K562 (cell line): ENCODE data around the gene GPX7. TPM values are rescaled to one million over a fixed set of nuclear protein-coding genes. Genes with fewer than 3 reads are reported as not detected.

Experiments
- ATAC-seq: fragments of 200-7000 bp; cut with Tn5 transposase; 3 replicates; pipeline ENCODE4 v1.9.1; 2020; ENCODE audit warnings: moderate library complexity
- BruUV-seq: library from RNA; stranded (reverse); fragments of 400-500 nt; replicated peaks from 2 replicates; lab custom pipeline; 2021; lab: Mats Ljungman, UMichigan
- CTCF ChIA-PET: fragments of 300-600 bp; formaldehyde crosslinking; extraction: SDS; loops from one replicate; lab custom pipeline; 2021; ENCODE audit warnings: low intra/inter-chr PET ratio; lab: Yijun Ruan, JAX
- POLR2A ChIA-PET: fragments of 300-600, 350-650 bp; sonication (Branson Sonifier 250); formaldehyde crosslinking; extraction: SDS; loops from one replicate; lab custom pipeline; 2021; ENCODE audit warnings: antibody characterized with exemption, inconsistent platforms; lab: Yijun Ruan, JAX
- DNase-seq, 4 experiments: peaks; one replicate each; pipeline versions ENCODE4 v3.0.0 to v3.0.0-alpha.2; 2011 to 2018; ENCODE audit warnings: low spot score in 3 of 4, mixed read lengths in 3 of 4; ENCODE audit errors: extremely low read depth in 1 of 4
- FAIRE-seq: peaks from 2 replicates; lab custom pipeline; 2011; peaks lifted over from hg19 to GRCh38; lab: Jason Lieb, UNC
- H2AFZ ChIP-seq: 2 replicates; pipeline ENCODE4 v1.6.0; 2011; ENCODE audit warnings: low read depth, low read length, control low read depth, inconsistent platforms
- H3K27ac ChIP-seq: fragments of 200-600 bp; 3 replicates; pipeline ENCODE4 v1.8.0; 2011; ENCODE audit warnings: low read depth, mild to moderate bottlenecking, control low read depth, inconsistent platforms, low read length, moderate library complexity, mixed read lengths; ENCODE audit errors: extremely low read depth
- H3K27me3 ChIP-seq, 2 experiments: fragments of 300-600 bp in 1 of 2; 2 replicates in 1 of 2; 3 replicates in 1 of 2; pipeline versions ENCODE4 v1.6.0 to v1.8.0; 2011; ENCODE audit warnings: inconsistent platforms in 2 of 2, low read length in 2 of 2, mild to moderate bottlenecking in 1 of 2, mixed read lengths in 1 of 2, moderate library complexity in 1 of 2; ENCODE audit not compliant: control insufficient read depth in 2 of 2, insufficient read depth in 2 of 2
- H3K36me3 ChIP-seq: fragments of 300-600 bp; 3 replicates; pipeline ENCODE4 v1.8.0; 2011; ENCODE audit warnings: mild to moderate bottlenecking, low read length, inconsistent platforms; ENCODE audit not compliant: control insufficient read depth, insufficient read depth
- H3K4me1 ChIP-seq, 2 experiments: fragments of 200-600 bp in 1 of 2; replicated peaks in 1 of 2; 2 replicates in 1 of 2; 3 replicates in 1 of 2; pipeline versions ENCODE4 v1.5.1 to v1.8.0; 2011; ENCODE audit warnings: inconsistent platforms in 2 of 2, low read length in 2 of 2, mild to moderate bottlenecking in 1 of 2, mixed read lengths in 1 of 2, moderate library complexity in 1 of 2; ENCODE audit not compliant: control insufficient read depth in 2 of 2, insufficient read depth in 2 of 2
- H3K4me2 ChIP-seq: 2 replicates; pipeline ENCODE4 v1.6.1; 2011; ENCODE audit warnings: low read length, control low read depth, inconsistent platforms, mixed read lengths; ENCODE audit not compliant: insufficient read depth
- H3K4me3 ChIP-seq: fragments of 200-600 bp; sonication (generic), shearing (Covaris generic); 2 replicates; pipeline ENCODE4 v1.5.1; 2016; ENCODE audit warnings: control low read depth, inconsistent platforms
- H3K79me2 ChIP-seq: fragments of 200-600 bp; 3 replicates; pipeline ENCODE4 v1.8.0; 2011; ENCODE audit warnings: low read length, inconsistent platforms; ENCODE audit not compliant: control insufficient read depth, insufficient read depth
- H3K9ac ChIP-seq, 2 experiments: 2 replicates each; pipeline versions ENCODE4 v1.6.0 to v1.6.1; 2011; ENCODE audit warnings: low read depth in 2 of 2, low read length in 2 of 2, control low read depth in 1 of 2, inconsistent platforms in 1 of 2, mild to moderate bottlenecking in 1 of 2, mixed read lengths in 1 of 2; ENCODE audit not compliant: insufficient read depth in 1 of 2
- H3K9me1 ChIP-seq: one replicate; pipeline ENCODE4 v1.6.0; 2011; ENCODE audit warnings: inconsistent platforms, mild to moderate bottlenecking, low read length, moderate library complexity; ENCODE audit not compliant: control insufficient read depth, insufficient read depth
- H3K9me3 ChIP-seq: replicated peaks from 2 replicates; pipeline ENCODE4 v1.5.1; 2011; ENCODE audit warnings: low read depth, low read length, inconsistent platforms; ENCODE audit not compliant: control insufficient read depth, insufficient read depth
- H4K20me1 ChIP-seq: replicated peaks from 2 replicates; pipeline ENCODE4 v1.6.1; 2011; ENCODE audit warnings: low read length, inconsistent platforms, mixed read lengths; ENCODE audit not compliant: control insufficient read depth, insufficient read depth
- EWSR1 ChIP-seq: fragments of 450-650 bp; IDR thresholded peaks from 2 replicates; pipeline ENCODE4 v1.6.1; 2018; ENCODE audit warnings: borderline replicate concordance, mild to moderate bottlenecking, low read depth, moderate library complexity; ENCODE audit not compliant: partially characterized antibody
- FOXA3 ChIP-seq, 2 experiments: fragments of 450-650 bp in 1 of 2; sonication (generic) in 1 of 2; formaldehyde crosslinking; IDR thresholded peaks in 1 of 2; conservative IDR thresholded peaks in 1 of 2; 2 replicates each; pipeline versions ENCODE4 v1.4.0 to v1.8.0; 2020 to 2022; ENCODE audit warnings: mild to moderate bottlenecking in 2 of 2, missing genetic modification reagents in 1 of 2
- HSF4 ChIP-seq: fragments of 250-450 bp; sonication (Bioruptor Pico); IDR thresholded peaks from 2 replicates; pipeline ENCODE4 v2.1.2; 2022; ENCODE audit warnings: mild to moderate bottlenecking, moderate library complexity, borderline replicate concordance
- NONO ChIP-seq, 2 experiments: fragments of 200-400 bp in 1 of 2; fragments of 450-650 bp in 1 of 2; formaldehyde crosslinking in 1 of 2; IDR thresholded peaks; 2 replicates each; pipeline ENCODE4 v1.6.1; 2017; ENCODE audit warnings: low read depth in 2 of 2, mild to moderate bottlenecking in 2 of 2, moderate library complexity in 2 of 2, low read length in 1 of 2
- PRMT5 ChIP-seq: sonication (generic); formaldehyde crosslinking; IDR thresholded peaks from 2 replicates; pipeline ENCODE4 v1.5.0; 2020; ENCODE audit warnings: missing genetic modification reagents
- RNF2 ChIP-seq: sonication (generic); IDR thresholded peaks from 2 replicates; pipeline ENCODE4 v1.6.1; 2016
- SMAD3 ChIP-seq: fragments of 450-650 bp; formaldehyde crosslinking; conservative IDR thresholded peaks from 2 replicates; pipeline ENCODE4 v1.4.0; 2020; ENCODE audit warnings: mild to moderate bottlenecking
- SMAD4 ChIP-seq: fragments of 250-450 bp; sonication (Bioruptor Pico); conservative IDR thresholded peaks from 2 replicates; pipeline ENCODE4 v1.8.0; 2021; ENCODE audit warnings: inconsistent platforms, mild to moderate bottlenecking, moderate library complexity
- TAF9B ChIP-seq: fragments of 450-650 bp; IDR thresholded peaks from 2 replicates; pipeline ENCODE4 v1.6.1; 2018; ENCODE audit warnings: mild to moderate bottlenecking; ENCODE audit not compliant: partially characterized antibody
- ZNF134 ChIP-seq: fragments of 250-450 bp; sonication (Bioruptor Pico); conservative IDR thresholded peaks from 2 replicates; pipeline ENCODE4 v1.4.0; 2020
- ZNF23 ChIP-seq: fragments of 250-450 bp; sonication (Bioruptor Pico); IDR thresholded peaks from 2 replicates; pipeline ENCODE4 v1.4.0; 2020; ENCODE audit warnings: mild to moderate bottlenecking
- WGBS: fragments of 100-300 bp; shearing (Covaris generic); methylation state at CpG from one replicate; pipeline ENCODE4 v1.1.6; 2016; ENCODE audit warnings: low coverage, mixed read lengths; ENCODE audit not compliant: insufficient coverage; ENCODE audit errors: missing lambda C conversion rate; 5-methylcytosine and 5-hydroxymethylcytosine counted together
- in situ Hi-C: fragments of 300-500 bp; cut with MboI; formaldehyde crosslinking; loops from 4 replicates; pipeline ENCODE4 v1.15.0; 2018; ENCODE audit warnings: inconsistent platforms, mixed read lengths
- intact Hi-C: fragments of 100-400 bp; cut with micrococcal nuclease; formaldehyde crosslinking; loops from 2 replicates; pipeline ENCODE4 v1.14.2; 2022
- polyA plus RNA-seq, 8 experiments: library from polyadenylated mRNA; depleted of rRNA in 4 of 8; stranded (reverse) in 5 of 8; unstranded in 3 of 8; fragments of >200 nt; fragmentation: Nextera tagmentation in 2 of 8; fragmentation: Illumina TruSeq in 1 of 8; extraction: Ambion mirVana in 2 of 8; extraction: Trizol in 1 of 8; gene quantifications; 2 replicates each; pipeline versions ENCODE4 v1.2.1 to v1.2.3, GENCODE V29; 2011 to 2014; ENCODE audit warnings: inconsistent platforms in 1 of 8, missing spikeins in 1 of 8
- total RNA-seq, 7 experiments: library from RNA; depleted of rRNA in 6 of 7; stranded (reverse); fragments of >200 nt in 6 of 7; fragmentation: Illumina TruSeq in 2 of 7; extraction: Trizol in 2 of 7; gene quantifications; 2 replicates each; pipeline versions ENCODE4 v1.2.1 to v1.2.3, GENCODE V29; 2011 to 2021; ENCODE audit warnings: low replicate concordance in 1 of 7

GPX7 gene
- total and polyA plus RNA-seq, 9 of the 15 experiments (the other 6 are each of a cell fraction or from before 2014, with no cell fraction given) = 0.08 TPM; not detected in 8

GRCh38 chr1:52602856-52603600, 857 bp downstream of the GPX7 start (continued):
- TF ChIP-seq HSF4 = no peak
- no peak for TF ChIP-seq EWSR1

GRCh38 chr1:52603630-52604029, 1.5 kb downstream of the GPX7 start:
- H3K4me3 ChIP-seq = no peak overlapping the region
- H3K36me3 ChIP-seq = no peaks in the 10 kb centered on the region
- H4K20me1 ChIP-seq = no peaks in the 10 kb centered on the region
- H3K4me1 ChIP-seq = no peaks in the 10 kb centered on the region
- ChIA-PET POLR2A (interaction anchor here (0.9 to 1.8 kb wide), 3 partner anchors 8 to 11 kb away, joined by 3 to 8 read pairs (median 5); no protein-coding TSS in a partner anchor), CTCF (no interaction called here)
- FAIRE-seq (no peak), DNase-seq (no peak), ATAC-seq (no peak)
- no peak overlapping the region for H3K9ac ChIP-seq
- TF ChIP-seq ZNF134 (CRISPR knock-in tag) (no peak), PRMT5 (no peak), NONO (IDR thresholded peaks at IDR 0.05; ENCODE audit: low read depth in 2 of 2, low read length in 1 of 2) (no peak), TAF9B (no peak), SMAD3 (CRISPR knock-in tag) (no peak), RNF2 (no peak), FOXA3 (CRISPR knock-in tag; conservative IDR thresholded peaks at IDR 0.05 in 1 of 2, IDR thresholded peaks at IDR 0.05 in 1 of 2) (no peak), ZNF23 (CRISPR knock-in tag) (no peak), SMAD4 (CRISPR knock-in tag) (no peak)
- H3K27ac ChIP-seq = no peak overlapping the region
- no peaks in the 10 kb centered on the region for H3K27me3 ChIP-seq
- in situ Hi-C loops (no loop called here), intact Hi-C loops (no loop called here)
- no peaks in the 10 kb centered on the region for H3K9me3 ChIP-seq
- H3K79me2 ChIP-seq = no peaks in the 10 kb centered on the region
- H3K9me1 ChIP-seq = no peaks in the 10 kb centered on the region
- WGBS = 37% methylated on average over 6 of the region's 6 CpGs
- BruUV-seq = no TSS peak
- H2AFZ ChIP-seq = peak overlapping the region; percentile 63
- H3K4me2 ChIP-seq = no peak overlapping the region
